CD14-positive monocyte (primary cell): ENCODE data around the gene MAPK1. TPM values are rescaled to one million over a fixed set of nuclear protein-coding genes. Genes with fewer than 3 reads are reported as not detected.

Experiments used
- DNase-seq, 3 donors: peaks; one replicate each; pipeline ENCODE4 v3.0.0-alpha.2; 2011 to 2022
- H2AFZ ChIP-seq: 2 replicates; pipeline ENCODE4 v1.6.0; 2012; ENCODE audit warnings: mild to moderate bottlenecking, low read depth, low read length, inconsistent platforms; ENCODE audit not compliant: insufficient read depth, poor library complexity, severe bottlenecking
- H3K27ac ChIP-seq, 2 donors: 1 replicate in 1 of 2; 2 replicates in 1 of 2; pipeline ENCODE4 v1.5.1; 2012 to 2013; ENCODE audit warnings: low read length in 2 of 2, control low read depth in 1 of 2, inconsistent platforms in 1 of 2, low read depth in 1 of 2, mild to moderate bottlenecking in 1 of 2
- H3K27me3 ChIP-seq, 2 donors: one replicate each; pipeline versions ENCODE4 v1.6.0 to v1.6.1; 2011 to 2013; ENCODE audit warnings: low read length in 2 of 2; ENCODE audit not compliant: control insufficient read depth in 2 of 2, insufficient read depth in 2 of 2
- H3K36me3 ChIP-seq, 2 donors: replicated peaks in 1 of 2; 1 replicate in 1 of 2; 2 replicates in 1 of 2; pipeline versions ENCODE4 v1.5.1 to v1.6.1; 2012 to 2013; ENCODE audit warnings: low read length in 2 of 2, control low read depth in 1 of 2, inconsistent platforms in 1 of 2, mild to moderate bottlenecking in 1 of 2; ENCODE audit not compliant: insufficient read depth in 2 of 2, control insufficient read depth in 1 of 2
- H3K4me1 ChIP-seq, 2 donors: 1 replicate in 1 of 2; 2 replicates in 1 of 2; pipeline versions ENCODE4 v1.5.1 to v1.6.1; 2012 to 2013; ENCODE audit warnings: low read length in 2 of 2, control low read depth in 1 of 2, inconsistent platforms in 1 of 2, mild to moderate bottlenecking in 1 of 2, moderate library complexity in 1 of 2; ENCODE audit not compliant: insufficient read depth in 2 of 2, control insufficient read depth in 1 of 2
- H3K4me2 ChIP-seq: replicated peaks from 2 replicates; pipeline ENCODE3; 2012; ENCODE audit warnings: low read length, moderate library complexity, mild to moderate bottlenecking; ENCODE audit not compliant: poor library complexity, severe bottlenecking; ENCODE audit errors: extremely low read depth
- H3K4me3 ChIP-seq, 3 experiments: fragments of 200-600 bp in 1 of 3; sonication (generic) in 1 of 3; replicated peaks in 1 of 3; 1 replicate in 2 of 3; 2 replicates in 1 of 3; pipeline ENCODE4 v1.5.1; 2011 to 2013; ENCODE audit warnings: low read length in 3 of 3, mild to moderate bottlenecking in 3 of 3, control low read depth in 2 of 3, low read depth in 2 of 3, inconsistent platforms in 1 of 3, moderate library complexity in 1 of 3
- H3K79me2 ChIP-seq: 2 replicates; pipeline ENCODE4 v1.6.0; 2012; ENCODE audit warnings: mild to moderate bottlenecking, control low read depth, inconsistent platforms, low read length, moderate library complexity; ENCODE audit not compliant: insufficient read depth
- H3K9ac ChIP-seq: 2 replicates; pipeline ENCODE4 v1.6.0; 2017; ENCODE audit warnings: low read length, mild to moderate bottlenecking; ENCODE audit not compliant: insufficient read depth, poor library complexity, severe bottlenecking
- H3K9me3 ChIP-seq, 2 donors: replicated peaks in 1 of 2; 1 replicate in 1 of 2; 2 replicates in 1 of 2; pipeline versions ENCODE4 v1.5.1 to v1.6.1; 2012 to 2013; ENCODE audit warnings: low read length in 2 of 2, control low read depth in 1 of 2; ENCODE audit not compliant: control insufficient read depth in 1 of 2, insufficient read depth in 1 of 2
- H4K20me1 ChIP-seq: 2 replicates; pipeline ENCODE4 v1.6.0; 2012; ENCODE audit warnings: mild to moderate bottlenecking, low read length, control low read depth, moderate library complexity; ENCODE audit not compliant: insufficient read depth
- H3K27ac Mint-ChIP-seq, 7 donors: one replicate each; pipeline ENCODE4 v1.8.0; 2020; ENCODE audit warnings: mild to moderate bottlenecking in 7 of 7, mixed read lengths in 7 of 7, moderate library complexity in 6 of 7, inconsistent platforms in 2 of 7
- H3K27me3 Mint-ChIP-seq, 3 donors: one replicate each; pipeline ENCODE4 v1.8.0; 2021 to 2022; ENCODE audit warnings: low read depth in 3 of 3, mild to moderate bottlenecking in 3 of 3, mixed read lengths in 3 of 3, moderate library complexity in 3 of 3, inconsistent platforms in 1 of 3
- H3K36me3 Mint-ChIP-seq, 2 donors: one replicate each; pipeline ENCODE4 v1.8.0; 2020; ENCODE audit warnings: mixed read lengths in 2 of 2, inconsistent platforms in 1 of 2, mild to moderate bottlenecking in 1 of 2
- H3K4me1 Mint-ChIP-seq: one replicate; pipeline ENCODE4 v1.8.0; 2020; ENCODE audit warnings: mild to moderate bottlenecking, mixed read lengths
- H3K4me3 Mint-ChIP-seq, 2 donors: one replicate each; pipeline ENCODE4 v1.8.0; 2020; ENCODE audit warnings: mild to moderate bottlenecking in 2 of 2, mixed read lengths in 2 of 2, moderate library complexity in 1 of 2
- H3K9me3 Mint-ChIP-seq, 7 donors: one replicate each; pipeline ENCODE4 v1.8.0; 2020 to 2022; ENCODE audit warnings: mixed read lengths in 7 of 7, mild to moderate bottlenecking in 6 of 7, moderate library complexity in 6 of 7, inconsistent platforms in 2 of 7
- WGBS: methylation state at CpG from one replicate; pipeline ENCODE4 v1.1.5; 2013; ENCODE audit warnings: missing lambda C conversion rate; ENCODE audit not compliant: insufficient coverage; 5-methylcytosine and 5-hydroxymethylcytosine counted together
- intact Hi-C, 2 donors: fragments of 100-400 bp; cut with micrococcal nuclease; formaldehyde crosslinking; loops; one replicate each; pipeline versions ENCODE4 v1.15.0 to v1.15.1; 2023
- polyA plus RNA-seq, 3 donors: library from polyadenylated mRNA; depleted of rRNA in 1 of 3; unstranded in 2 of 3; stranded (reverse) in 1 of 3; fragments of 300-500 nt in 2 of 3; fragments of >200 nt in 1 of 3; fragmentation: Illumina TruSeq in 2 of 3; gene quantifications; 1 replicate in 2 of 3; 2 replicates in 1 of 3; pipeline ENCODE4 v1.2.3, GENCODE V29; 2012 to 2021
- TF ChIP-seq, protein P1 (sequence below): fragments of 200-600 bp; IDR thresholded peaks from one replicate; pipeline ENCODE4 v1.8.0; 2022; ENCODE audit warnings: antibody characterized with exemption, mild to moderate bottlenecking

MAPK1 gene
- polyA plus RNA-seq, 3 donors = 47.0 to 148 (median 118) TPM

- no peak overlapping the region for H3K27ac ChIP-seq
- no peaks in the 10 kb centered on the region for H3K9me3 ChIP-seq
- DNase-seq = no peak
- Mint-ChIP-seq H3K4me3 (no peak overlapping the region), H3K9me3 (no peaks in the 10 kb centered on the region), H3K27ac (peak overlapping the region in 1 of 7 donors; percentile 43), H3K27me3 (no peaks in the 10 kb centered on the region), H3K36me3 (peaks cover 2 to 3% of the 10 kb centered on the region in 2 donors), H3K4me1 (peaks cover 2% of the 10 kb centered on the region)
- no peak overlapping the region for H3K9ac ChIP-seq
- no peaks in the 10 kb centered on the region for H3K36me3 ChIP-seq
- no peaks in the 10 kb centered on the region for H3K27me3 ChIP-seq
- no peaks in the 10 kb centered on the region for H3K79me2 ChIP-seq
- H3K4me1 ChIP-seq = no peaks in the 10 kb centered on the region
- no peak overlapping the region for H3K4me3 ChIP-seq
- TF ChIP-seq, protein P1, sequence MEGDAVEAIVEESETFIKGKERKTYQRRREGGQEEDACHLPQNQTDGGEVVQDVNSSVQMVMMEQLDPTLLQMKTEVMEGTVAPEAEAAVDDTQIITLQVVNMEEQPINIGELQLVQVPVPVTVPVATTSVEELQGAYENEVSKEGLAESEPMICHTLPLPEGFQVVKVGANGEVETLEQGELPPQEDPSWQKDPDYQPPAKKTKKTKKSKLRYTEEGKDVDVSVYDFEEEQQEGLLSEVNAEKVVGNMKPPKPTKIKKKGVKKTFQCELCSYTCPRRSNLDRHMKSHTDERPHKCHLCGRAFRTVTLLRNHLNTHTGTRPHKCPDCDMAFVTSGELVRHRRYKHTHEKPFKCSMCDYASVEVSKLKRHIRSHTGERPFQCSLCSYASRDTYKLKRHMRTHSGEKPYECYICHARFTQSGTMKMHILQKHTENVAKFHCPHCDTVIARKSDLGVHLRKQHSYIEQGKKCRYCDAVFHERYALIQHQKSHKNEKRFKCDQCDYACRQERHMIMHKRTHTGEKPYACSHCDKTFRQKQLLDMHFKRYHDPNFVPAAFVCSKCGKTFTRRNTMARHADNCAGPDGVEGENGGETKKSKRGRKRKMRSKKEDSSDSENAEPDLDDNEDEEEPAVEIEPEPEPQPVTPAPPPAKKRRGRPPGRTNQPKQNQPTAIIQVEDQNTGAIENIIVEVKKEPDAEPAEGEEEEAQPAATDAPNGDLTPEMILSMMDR = no peak
- H3K4me2 ChIP-seq = no peak overlapping the region
- WGBS = 94% methylated on average over 9 of the region's 12 CpGs
- intact Hi-C loops = no loop called here
- H2AFZ ChIP-seq = no peak overlapping the region
- H4K20me1 ChIP-seq = no peaks in the 10 kb centered on the region
Observed at GRCh38 chr22:21728270-21728669, 139.2 kb downstream of the MAPK1 start.

DNA sequence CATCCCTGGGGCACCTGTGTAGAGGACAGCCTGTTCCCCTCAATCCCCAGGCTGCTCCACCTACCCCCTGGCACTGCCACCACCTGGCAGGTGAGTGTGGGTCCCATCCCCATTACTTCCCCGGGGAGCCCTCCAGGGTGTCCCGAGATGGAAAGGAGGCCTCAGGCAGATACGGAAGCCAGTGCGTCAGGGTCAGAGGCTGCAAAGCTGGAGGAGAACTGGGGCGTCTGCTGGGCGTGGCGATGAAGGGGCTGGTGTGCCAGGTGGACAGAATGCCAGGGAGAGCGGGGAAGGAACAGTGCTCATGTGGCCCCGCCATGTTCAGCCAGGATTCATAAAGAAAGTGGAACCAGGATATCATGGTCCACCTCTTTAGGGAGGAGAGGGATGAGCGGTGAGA is 139.7 kb downstream of the MAPK1 start:
- Histone ChIP-seq H3K4me2 (no peak overlapping the region), H3K4me1 (no peaks in the 10 kb centered on the region), H3K36me3 (no peaks in the 10 kb centered on the region), H4K20me1 (no peaks in the 10 kb centered on the region), H2AFZ (no peak overlapping the region), H3K9ac (no peak overlapping the region), H3K27me3 (no peaks in the 10 kb centered on the region), H3K4me3 (no peak overlapping the region), H3K79me2 (no peaks in the 10 kb centered on the region), H3K9me3 (no peaks in the 10 kb centered on the region), H3K27ac (no peak overlapping the region)
- intact Hi-C loops = no loop called here
- no peaks in the 10 kb centered on the region for H3K9me3 Mint-ChIP-seq
- H3K27me3 Mint-ChIP-seq = no peaks in the 10 kb centered on the region
- H3K4me3 Mint-ChIP-seq = no peak overlapping the region
- H3K27ac Mint-ChIP-seq = no peak overlapping the region
- WGBS = 98% methylated on average over 8 of the region's 10 CpGs
- H3K4me1 Mint-ChIP-seq = peaks cover 2% of the 10 kb centered on the region
- TF ChIP-seq, protein P1 = no peak
- DNase-seq = no peak
- H3K36me3 Mint-ChIP-seq = peaks cover 2 to 3% of the 10 kb centered on the region in 2 donors
